Measurements from ENCODE around the gene RNF4. TPM values are rescaled to one million over a fixed set of nuclear protein-coding genes. Genes with fewer than 3 reads are reported as not detected.
"Not testable (repeated sequence)": the region's sequence is repeated elsewhere in the genome, so short reads cannot be mapped to it uniquely, and the experiment has no call there.

RNF4 gene
- total RNA-seq, 1 experiment from 2014 or later = 81.4 TPM

DNA sequence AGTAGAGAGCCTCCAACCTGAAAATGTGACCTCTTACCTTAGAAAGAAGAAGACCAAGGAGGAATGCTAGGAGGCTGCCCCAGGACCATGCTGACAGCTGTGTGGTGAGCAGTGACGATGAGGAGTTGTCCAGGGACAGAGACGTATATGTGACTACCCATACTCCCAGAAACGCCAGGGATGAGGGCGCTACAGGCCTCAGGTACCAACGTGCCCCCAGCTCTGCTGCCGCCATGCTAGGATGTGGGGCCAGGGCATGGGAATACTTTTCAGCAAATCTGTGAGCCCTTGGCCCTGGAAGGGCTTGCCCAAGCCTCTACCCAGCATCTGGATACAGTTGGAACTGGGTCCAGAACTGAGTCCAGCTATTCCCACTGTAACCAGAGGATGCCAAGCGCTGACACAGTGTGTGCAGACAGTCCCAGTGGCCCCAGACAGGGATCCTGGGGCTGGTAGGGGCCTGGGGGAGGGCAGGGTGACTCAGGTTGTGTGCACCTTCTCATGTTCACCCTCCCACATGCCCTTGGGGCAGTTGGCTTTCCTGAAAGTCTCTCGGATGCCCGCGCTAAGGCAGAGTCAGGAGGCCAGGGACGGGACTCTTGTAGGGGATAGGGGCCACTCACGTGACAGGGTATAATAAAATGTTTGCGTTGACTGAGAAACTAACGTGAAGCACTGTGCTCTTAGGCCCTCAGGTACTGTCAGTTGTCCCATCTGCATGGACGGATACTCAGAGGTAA, 43.7 kb downstream of the RNF4 start:
- POLR2A ChIA-PET = interaction anchor here (0.6 to 0.9 kb wide), 2 partner anchors 11 to 20 kb away, joined by 3 read pairs; no protein-coding TSS in a partner anchor
- Mint-ChIP-seq H3K9me3 (ENCODE audit: unreplicated experiment) (no peaks in the 10 kb centered on the region), H3K27ac (ENCODE audit: low read depth, unreplicated experiment) (no peak overlapping the region), H3K27me3 (ENCODE audit: insufficient read depth, unreplicated experiment) (no peaks in the 10 kb centered on the region), H3K36me3 (ENCODE audit: insufficient read depth, unreplicated experiment) (peaks cover 61% of the 10 kb centered on the region), H3K4me3 (ENCODE audit: unreplicated experiment) (no peak overlapping the region), H3K4me1 (ENCODE audit: insufficient read depth, unreplicated experiment) (no peaks in the 10 kb centered on the region)
- TF ChIP-seq, protein P1, sequence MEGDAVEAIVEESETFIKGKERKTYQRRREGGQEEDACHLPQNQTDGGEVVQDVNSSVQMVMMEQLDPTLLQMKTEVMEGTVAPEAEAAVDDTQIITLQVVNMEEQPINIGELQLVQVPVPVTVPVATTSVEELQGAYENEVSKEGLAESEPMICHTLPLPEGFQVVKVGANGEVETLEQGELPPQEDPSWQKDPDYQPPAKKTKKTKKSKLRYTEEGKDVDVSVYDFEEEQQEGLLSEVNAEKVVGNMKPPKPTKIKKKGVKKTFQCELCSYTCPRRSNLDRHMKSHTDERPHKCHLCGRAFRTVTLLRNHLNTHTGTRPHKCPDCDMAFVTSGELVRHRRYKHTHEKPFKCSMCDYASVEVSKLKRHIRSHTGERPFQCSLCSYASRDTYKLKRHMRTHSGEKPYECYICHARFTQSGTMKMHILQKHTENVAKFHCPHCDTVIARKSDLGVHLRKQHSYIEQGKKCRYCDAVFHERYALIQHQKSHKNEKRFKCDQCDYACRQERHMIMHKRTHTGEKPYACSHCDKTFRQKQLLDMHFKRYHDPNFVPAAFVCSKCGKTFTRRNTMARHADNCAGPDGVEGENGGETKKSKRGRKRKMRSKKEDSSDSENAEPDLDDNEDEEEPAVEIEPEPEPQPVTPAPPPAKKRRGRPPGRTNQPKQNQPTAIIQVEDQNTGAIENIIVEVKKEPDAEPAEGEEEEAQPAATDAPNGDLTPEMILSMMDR (IDR thresholded peaks at IDR 0.05; ENCODE audit: unreplicated experiment) = no peak
- BruUV-seq (replicated peaks) = no TSS peak
- DNase-seq (ENCODE audit: unreplicated experiment) = no peak
- CTCF ChIA-PET = no interaction called here
- intact Hi-C loops (cut with micrococcal nuclease) = no loop called here

DNA sequence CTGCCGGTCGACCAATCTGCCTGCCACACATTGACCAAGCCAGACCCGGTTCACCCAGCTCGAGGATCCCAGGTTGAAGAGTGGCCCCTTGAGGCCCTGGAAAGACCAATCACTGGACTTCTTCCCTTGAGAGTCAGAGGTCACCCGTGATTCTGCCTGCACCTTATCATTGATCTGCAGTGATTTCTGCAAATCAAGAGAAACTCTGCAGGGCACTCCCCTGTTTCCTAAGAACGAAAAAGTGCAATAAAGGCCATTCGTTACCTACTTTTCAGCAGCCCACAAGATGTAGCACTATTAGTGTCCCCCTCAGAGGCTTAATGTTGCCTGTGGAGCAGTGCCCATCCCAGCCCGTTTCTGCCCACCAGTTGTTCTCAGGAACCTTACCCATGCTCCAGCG, 45.3 kb downstream of the RNF4 start:
- BruUV-seq (replicated peaks); intact Hi-C loops (cut with micrococcal nuclease); H3K27ac Mint-ChIP-seq (ENCODE audit: low read depth, unreplicated experiment); DNase-seq (ENCODE audit: unreplicated experiment); POLR2A ChIA-PET; CTCF ChIA-PET; H3K27me3 Mint-ChIP-seq (ENCODE audit: insufficient read depth, unreplicated experiment); H3K4me3 Mint-ChIP-seq (ENCODE audit: unreplicated experiment); H3K9me3 Mint-ChIP-seq (ENCODE audit: unreplicated experiment); H3K4me1 Mint-ChIP-seq (ENCODE audit: insufficient read depth, unreplicated experiment): not testable (repeated sequence)
- peaks cover 45% of the 10 kb centered on the region for H3K36me3 Mint-ChIP-seq (ENCODE audit: insufficient read depth, unreplicated experiment)

DNA sequence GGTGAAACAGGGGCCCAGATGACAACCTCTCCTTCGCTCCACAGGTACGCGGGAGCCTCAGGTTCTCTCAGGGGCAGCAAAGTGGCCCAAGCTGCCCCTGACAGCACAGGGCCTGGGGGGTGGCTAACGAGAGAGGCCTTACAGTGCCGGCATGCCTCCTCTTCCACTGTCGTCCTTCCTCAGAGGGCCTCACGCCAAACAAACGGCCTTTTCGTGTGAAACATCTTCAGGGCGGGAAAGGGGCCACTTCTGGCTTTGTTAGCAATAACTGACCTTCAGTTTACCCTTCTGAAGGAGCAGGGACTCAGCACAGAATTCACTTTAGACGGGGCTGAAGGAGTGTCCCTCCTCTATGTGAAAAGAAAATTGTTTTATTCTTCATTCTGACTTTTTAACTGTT, 46.0 kb downstream of the RNF4 start:
- peaks cover 38% of the 10 kb centered on the region for H3K36me3 Mint-ChIP-seq (ENCODE audit: insufficient read depth, unreplicated experiment)
- DNase-seq (ENCODE audit: unreplicated experiment); H3K4me1 Mint-ChIP-seq (ENCODE audit: insufficient read depth, unreplicated experiment); CTCF ChIA-PET; H3K4me3 Mint-ChIP-seq (ENCODE audit: unreplicated experiment); H3K27ac Mint-ChIP-seq (ENCODE audit: low read depth, unreplicated experiment); POLR2A ChIA-PET; H3K27me3 Mint-ChIP-seq (ENCODE audit: insufficient read depth, unreplicated experiment); intact Hi-C loops (cut with micrococcal nuclease); H3K9me3 Mint-ChIP-seq (ENCODE audit: unreplicated experiment); BruUV-seq (replicated peaks): not testable (repeated sequence)

DNA sequence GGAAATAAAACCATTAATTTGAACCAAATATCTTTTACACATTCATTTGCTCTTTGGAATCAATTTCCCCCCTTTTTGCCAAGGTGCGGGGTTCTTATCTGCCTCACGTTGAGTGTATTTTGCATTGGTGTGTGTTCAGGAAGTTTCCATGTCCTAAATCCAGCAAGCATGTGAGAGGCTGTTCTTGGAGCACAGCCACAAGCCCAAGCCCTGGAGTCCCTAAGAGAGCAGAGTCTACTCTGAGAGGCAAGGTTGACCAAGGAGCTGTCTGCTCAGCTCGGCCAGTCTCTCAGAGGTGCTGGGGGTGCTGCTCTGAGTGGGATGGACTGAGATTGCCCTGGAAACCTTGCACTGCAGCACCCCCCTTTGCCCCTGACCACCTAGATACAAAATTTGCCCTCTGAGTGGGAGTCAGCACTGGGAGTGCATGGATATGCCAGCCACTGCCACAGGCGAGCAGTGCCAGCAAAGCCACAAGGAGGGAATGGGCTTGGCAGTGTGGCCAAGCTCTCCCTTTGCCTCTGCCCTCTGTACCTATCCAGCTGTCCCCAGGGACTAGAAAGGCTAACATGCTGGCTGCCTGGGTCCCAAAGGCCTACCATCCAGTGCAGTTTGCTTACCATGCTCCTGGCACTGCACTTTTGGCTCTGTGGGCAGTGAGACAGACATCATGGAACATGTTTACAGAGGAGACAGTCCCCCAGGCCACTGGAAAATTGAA, 47.1 kb downstream of the RNF4 start:
- intact Hi-C loops (cut with micrococcal nuclease) = no loop called here
- Mint-ChIP-seq H3K9me3 (ENCODE audit: unreplicated experiment) (no peaks in the 10 kb centered on the region), H3K27ac (ENCODE audit: low read depth, unreplicated experiment) (no peak overlapping the region), H3K27me3 (ENCODE audit: insufficient read depth, unreplicated experiment) (no peaks in the 10 kb centered on the region), H3K4me1 (ENCODE audit: insufficient read depth, unreplicated experiment) (no peaks in the 10 kb centered on the region), H3K4me3 (ENCODE audit: unreplicated experiment) (no peak overlapping the region), H3K36me3 (ENCODE audit: insufficient read depth, unreplicated experiment) (peaks cover 39% of the 10 kb centered on the region)
- DNase-seq (ENCODE audit: unreplicated experiment) = no peak
- POLR2A ChIA-PET = no interaction called here
- CTCF ChIA-PET = interaction anchor here (0.6 kb wide), 1 partner anchor 103 kb away, joined by 4 read pairs; no protein-coding TSS in a partner anchor
- no TSS peak for BruUV-seq (replicated peaks)
- TF ChIP-seq, protein P1 (IDR thresholded peaks at IDR 0.05; ENCODE audit: unreplicated experiment) = no peak

DNA sequence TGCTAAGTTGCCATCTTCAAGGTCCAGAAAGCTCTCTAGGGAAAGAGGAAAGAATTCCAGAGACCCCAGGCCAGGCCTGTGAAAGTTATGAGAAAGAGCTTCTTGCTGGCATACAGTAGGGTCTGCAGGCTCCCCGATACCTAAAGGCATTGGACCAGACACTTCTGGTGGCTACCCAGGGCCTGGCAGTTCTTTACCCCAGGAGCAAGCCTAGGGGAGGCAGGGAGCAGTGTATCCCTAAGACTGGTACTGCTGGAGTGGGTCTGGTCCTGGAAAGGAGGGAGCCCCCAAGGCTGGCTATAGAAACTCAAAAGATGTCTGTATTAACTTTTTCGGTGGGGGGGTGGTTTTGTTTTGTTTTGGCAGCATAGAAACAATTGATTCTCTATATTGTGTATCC, 47.7 kb downstream of the RNF4 start:
- TF ChIP-seq, protein P1 (IDR thresholded peaks at IDR 0.05; ENCODE audit: unreplicated experiment) = no peak
- peaks cover 42% of the 10 kb centered on the region for H3K36me3 Mint-ChIP-seq (ENCODE audit: insufficient read depth, unreplicated experiment)
- no TSS peak for BruUV-seq (replicated peaks)
- H3K9me3 Mint-ChIP-seq (ENCODE audit: unreplicated experiment) = no peaks in the 10 kb centered on the region
- ChIA-PET POLR2A (no interaction called here), CTCF (interaction anchor here (0.6 kb wide), 1 partner anchor 104 kb away, joined by 4 read pairs; no protein-coding TSS in a partner anchor)
- no peak overlapping the region for H3K4me3 Mint-ChIP-seq (ENCODE audit: unreplicated experiment)
- intact Hi-C loops (cut with micrococcal nuclease) = no loop called here
- H3K4me1 Mint-ChIP-seq (ENCODE audit: insufficient read depth, unreplicated experiment) = no peaks in the 10 kb centered on the region
- H3K27me3 Mint-ChIP-seq (ENCODE audit: insufficient read depth, unreplicated experiment) = no peaks in the 10 kb centered on the region
- DNase-seq (ENCODE audit: unreplicated experiment) = no peak
- H3K27ac Mint-ChIP-seq (ENCODE audit: low read depth, unreplicated experiment) = no peak overlapping the region

Measured in MCF 10A (cell line).